Activated CD4-positive, alpha-beta T cell treated with anti-CD3 and anti-CD28 coated beads, Interleukin-2, amount 10 ng/mL, durations not matched to agents 7 days and 5 days (primary cell): Measurements from ENCODE around the gene C17orf107. TPM values are rescaled to one million over a fixed set of nuclear protein-coding genes. Genes with fewer than 3 reads are reported as not detected.
A peak's percentile ranks its signal among the peaks of the same experiment; 100 is the strongest.
"Not testable (repeated sequence)": the region's sequence is repeated elsewhere in the genome, so short reads cannot be mapped to it uniquely, and the experiment has no call there.

Source experiments
- CTCF ChIA-PET: fragments of 350-600 bp; sonication (Branson Sonifier 250); formaldehyde crosslinking; loops from one replicate; lab custom pipeline; 2021; ENCODE audit warnings: antibody characterized with exemption; lab: Charles Lee
- POLR2A ChIA-PET: fragments of 350-600 bp; sonication (Branson Sonifier 250); formaldehyde crosslinking; loops from one replicate; lab custom pipeline; 2021; ENCODE audit warnings: antibody characterized with exemption; lab: Charles Lee
- DNase-seq: peaks from one replicate; pipeline ENCODE4 v3.0.0-alpha.2; 2020
- H3K27ac Mint-ChIP-seq: one replicate; pipeline ENCODE4 v1.8.0; 2021; ENCODE audit warnings: mild to moderate bottlenecking, moderate library complexity, mixed read lengths
- H3K27me3 Mint-ChIP-seq: one replicate; pipeline ENCODE4 v1.8.0; 2021; ENCODE audit warnings: mixed read lengths
- H3K36me3 Mint-ChIP-seq: one replicate; pipeline ENCODE4 v1.8.0; 2021; ENCODE audit warnings: low read depth, mixed read lengths
- H3K4me1 Mint-ChIP-seq: one replicate; pipeline ENCODE4 v1.8.0; 2021; ENCODE audit warnings: mixed read lengths
- H3K4me3 Mint-ChIP-seq: one replicate; pipeline ENCODE4 v1.8.0; 2021; ENCODE audit warnings: mild to moderate bottlenecking, moderate library complexity, mixed read lengths
- H3K9me3 Mint-ChIP-seq: one replicate; pipeline ENCODE4 v1.8.0; 2021; ENCODE audit warnings: mixed read lengths
- total RNA-seq, 2 experiments: library from RNA; stranded (reverse); gene quantifications; one replicate each; pipeline ENCODE4 v1.2.3, GENCODE V29; 2021

The C17orf107 gene
- total RNA-seq, 2 experiments from 2014 or later, result 0.77 to 0.92 TPM

GRCh38 chr17:4906642-4907041 lies 7.3 kb downstream of the C17orf107 start:
- H3K9me3 Mint-ChIP-seq, H3K27ac Mint-ChIP-seq, DNase-seq, H3K36me3 Mint-ChIP-seq, POLR2A ChIA-PET, CTCF ChIA-PET, H3K4me3 Mint-ChIP-seq: not testable (repeated sequence)
- H3K27me3 Mint-ChIP-seq, result peaks cover 13% of the 10 kb centered on the region
- peaks cover 19% of the 10 kb centered on the region for H3K4me1 Mint-ChIP-seq

GRCh38 chr17:4908301-4908700 lies 9.0 kb downstream of the C17orf107 start:
- no peaks in the 10 kb centered on the region for H3K36me3 Mint-ChIP-seq
- no peak overlapping the region for H3K4me3 Mint-ChIP-seq
- peaks cover 12% of the 10 kb centered on the region for H3K27me3 Mint-ChIP-seq
- no peaks in the 10 kb centered on the region for H3K9me3 Mint-ChIP-seq
- CTCF ChIA-PET, result interaction anchor here (0.6 to 2.2 kb wide), 18 partner anchors 9 to 342 kb away, joined by 3 to 17 read pairs (median 4); partner anchors contain the start of genes ARRB2, C17orf107, CAMTA2 and ENO3
- POLR2A ChIA-PET, result no interaction called here
- H3K4me1 Mint-ChIP-seq, result peaks cover 5% of the 10 kb centered on the region
- H3K27ac Mint-ChIP-seq, result no peak overlapping the region
- DNase-seq, result no peak

GRCh38 chr17:4908711-4909496 lies 9.6 kb downstream of the C17orf107 start:
- Mint-ChIP-seq H3K4me3 (no peak overlapping the region), H3K36me3 (no peaks in the 10 kb centered on the region), H3K27ac (no peak overlapping the region), H3K9me3 (no peaks in the 10 kb centered on the region), H3K27me3 (peaks cover 11% of the 10 kb centered on the region), H3K4me1 (peaks cover 1% of the 10 kb centered on the region)
- CTCF ChIA-PET, result interaction anchor here (0.6 to 2.2 kb wide), 25 partner anchors 9 to 342 kb away, joined by 3 to 17 read pairs (median 4); partner anchors contain the start of genes ARRB2, C17orf107, CAMTA2 and ENO3
- POLR2A ChIA-PET, result no interaction called here
- DNase-seq, result peak; percentile 80

- no peak overlapping the region for H3K4me3 Mint-ChIP-seq
- H3K9me3 Mint-ChIP-seq, result no peaks in the 10 kb centered on the region
- H3K27me3 Mint-ChIP-seq, result peaks cover 6% of the 10 kb centered on the region
- no peak for DNase-seq
- ChIA-PET POLR2A (interaction anchor here (1.1 kb wide), 1 partner anchor 26 kb away, joined by 3 read pairs; the partner anchor contains the start of genes RNF167 and SLC25A11), CTCF (interaction anchor here (0.7 to 1.6 kb wide), 4 partner anchors 9 to 18 kb away, joined by 3 to 5 read pairs (median 4); partner anchors contain the start of gene CHRNE)
- H3K27ac Mint-ChIP-seq, result no peak overlapping the region
- no peaks in the 10 kb centered on the region for H3K36me3 Mint-ChIP-seq
- no peaks in the 10 kb centered on the region for H3K4me1 Mint-ChIP-seq
These were observed 14.7 kb downstream of the C17orf107 start for GRCh38 chr17:4913994-4914393.

- DNase-seq, H3K27me3 Mint-ChIP-seq, H3K27ac Mint-ChIP-seq, H3K4me1 Mint-ChIP-seq, H3K4me3 Mint-ChIP-seq, H3K9me3 Mint-ChIP-seq, H3K36me3 Mint-ChIP-seq, POLR2A ChIA-PET: not testable (repeated sequence)
- CTCF ChIA-PET, result interaction anchor here (1.1 kb wide), 1 partner anchor 15 kb away, joined by 4 read pairs; no protein-coding TSS in a partner anchor
These were observed 15.2 kb downstream of the C17orf107 start for GRCh38 chr17:4914551-4914950.

GRCh38 chr17:4919511-4920047 lies 20.2 kb downstream of the C17orf107 start:
- no peaks in the 10 kb centered on the region for H3K4me1 Mint-ChIP-seq
- no peak for DNase-seq
- no peak overlapping the region for H3K4me3 Mint-ChIP-seq
- no peaks in the 10 kb centered on the region for H3K27me3 Mint-ChIP-seq
- no peaks in the 10 kb centered on the region for H3K9me3 Mint-ChIP-seq
- POLR2A ChIA-PET, result no interaction called here
- CTCF ChIA-PET, result interaction anchor here (3.7 kb wide), 1 partner anchor 10 kb away, joined by 17 read pairs; no protein-coding TSS in a partner anchor
- H3K27ac Mint-ChIP-seq, result no peak overlapping the region
- peaks cover 1% of the 10 kb centered on the region for H3K36me3 Mint-ChIP-seq

GRCh38 chr17:4920351-4921048 lies 21.2 kb downstream of the C17orf107 start:
- Mint-ChIP-seq H3K27me3 (no peaks in the 10 kb centered on the region), H3K4me1 (no peaks in the 10 kb centered on the region), H3K36me3 (peaks cover 2% of the 10 kb centered on the region), H3K9me3 (no peaks in the 10 kb centered on the region), H3K27ac (no peak overlapping the region), H3K4me3 (no peak overlapping the region)
- POLR2A ChIA-PET, result interaction anchor here (0.6 kb wide), 1 partner anchor 10 kb away, joined by 6 read pairs; no protein-coding TSS in a partner anchor
- CTCF ChIA-PET, result interaction anchor here (0.6 to 3.7 kb wide), 3 partner anchors 11 to 913 kb away, joined by 3 to 17 read pairs (median 3); no protein-coding TSS in a partner anchor
- DNase-seq, result no peak

GRCh38 chr17:4921320-4921719 lies 22.0 kb downstream of the C17orf107 start:
- CTCF ChIA-PET, result interaction anchor here (0.6 to 0.9 kb wide), 2 partner anchors 12 to 912 kb away, joined by 3 read pairs; no protein-coding TSS in a partner anchor

GRCh38 chr17:4926577-4927335 lies 27.4 kb downstream of the C17orf107 start:
- POLR2A ChIA-PET, CTCF ChIA-PET, H3K27me3 Mint-ChIP-seq, DNase-seq, H3K9me3 Mint-ChIP-seq, H3K4me3 Mint-ChIP-seq, H3K27ac Mint-ChIP-seq, H3K4me1 Mint-ChIP-seq: not testable (repeated sequence)
- H3K36me3 Mint-ChIP-seq, result peaks cover 29% of the 10 kb centered on the region

More at GRCh38 chr17:4921320-4921719, 22.0 kb downstream of the C17orf107 start:
- Mint-ChIP-seq H3K9me3 (no peaks in the 10 kb centered on the region), H3K27me3 (no peaks in the 10 kb centered on the region), H3K4me3 (no peak overlapping the region), H3K36me3 (peaks cover 2% of the 10 kb centered on the region), H3K27ac (no peak overlapping the region), H3K4me1 (peaks cover under 1% of the 10 kb centered on the region)
- no peak for DNase-seq
- POLR2A ChIA-PET, result interaction anchor here (0.6 to 0.7 kb wide), 2 partner anchors 11 to 19 kb away, joined by 6 to 7 read pairs; partner anchors contain the start of genes RNF167 and SLC25A11

GRCh38 chr17:4928881-4929280 lies 29.5 kb downstream of the C17orf107 start:
- H3K4me3 Mint-ChIP-seq, result no peak overlapping the region
- H3K9me3 Mint-ChIP-seq, result no peaks in the 10 kb centered on the region
- no peaks in the 10 kb centered on the region for H3K27me3 Mint-ChIP-seq
- peaks cover 15% of the 10 kb centered on the region for H3K4me1 Mint-ChIP-seq
- CTCF ChIA-PET, result interaction anchor here (0.9 kb wide), 1 partner anchor 14 kb away, joined by 4 read pairs; no protein-coding TSS in a partner anchor
- H3K27ac Mint-ChIP-seq, result no peak overlapping the region
- peaks cover 35% of the 10 kb centered on the region for H3K36me3 Mint-ChIP-seq
- DNase-seq, result no peak
- POLR2A ChIA-PET, result no interaction called here

GRCh38 chr17:4931963-4932362 lies 32.6 kb downstream of the C17orf107 start, which contains the start of gene GP1BA:
Gene GP1BA (plus strand): TSS chr17:4932277. CDS start chr17:4932605, 328 bp downstream.
- DNase-seq, result no peak
- no peak within 1 kb of the TSS for H3K4me3 Mint-ChIP-seq
- ChIA-PET CTCF (no interaction called here), POLR2A (no interaction called here)
- H3K4me1 Mint-ChIP-seq, result peaks cover 28% of the 10 kb centered on the region
- peak within 1 kb of the TSS; percentile 10 for H3K27ac Mint-ChIP-seq
- H3K27me3 Mint-ChIP-seq, result no peaks in the 10 kb centered on the region
- peaks cover 41% of the 10 kb centered on the region for H3K36me3 Mint-ChIP-seq
- no peaks in the 10 kb centered on the region for H3K9me3 Mint-ChIP-seq
